Neutrophil (primary cell): ENCODE results near the gene KCNF1.

Experiments
- H3K27ac ChIP-seq: fragments of 200-600 bp; sonication (generic); 2 replicates; pipeline ENCODE4 v1.5.1; 2016; ENCODE audit warnings: mild to moderate bottlenecking, moderate library complexity
- H3K27me3 ChIP-seq: fragments of 200-600 bp; sonication (generic); 2 replicates; pipeline ENCODE4 v1.6.0; 2016; ENCODE audit warnings: mild to moderate bottlenecking
- H3K36me3 ChIP-seq: fragments of 200-600 bp; sonication (generic); 2 replicates; pipeline ENCODE4 v1.5.1; 2017
- H3K4me1 ChIP-seq, 2 experiments: fragments of 200-600 bp in 1 of 2; sonication (generic) in 1 of 2; 1 replicate in 1 of 2; 2 replicates in 1 of 2; pipeline versions ENCODE4 v1.5.1 to v1.6.1; 2013 to 2016; ENCODE audit warnings: low read depth in 1 of 2, low read length in 1 of 2, mild to moderate bottlenecking in 1 of 2, moderate library complexity in 1 of 2; ENCODE audit not compliant: control insufficient read depth in 1 of 2, insufficient read depth in 1 of 2
- H3K4me3 ChIP-seq, 2 experiments: fragments of 200-600 bp in 1 of 2; sonication (generic) in 1 of 2; 1 replicate in 1 of 2; 2 replicates in 1 of 2; pipeline ENCODE4 v1.5.1; 2013 to 2016; ENCODE audit warnings: low read depth in 1 of 2, low read length in 1 of 2, mild to moderate bottlenecking in 1 of 2, moderate library complexity in 1 of 2
- H3K9me3 ChIP-seq: fragments of 200-600 bp; sonication (generic); 2 replicates; pipeline ENCODE4 v1.5.1; 2016
- TF ChIP-seq, protein P1 (sequence below): fragments of 200-600 bp; sonication (generic); IDR thresholded peaks from 2 replicates; pipeline ENCODE4 v1.5.1; 2016; ENCODE audit warnings: antibody characterized with exemption

Gene KCNF1

DNA sequence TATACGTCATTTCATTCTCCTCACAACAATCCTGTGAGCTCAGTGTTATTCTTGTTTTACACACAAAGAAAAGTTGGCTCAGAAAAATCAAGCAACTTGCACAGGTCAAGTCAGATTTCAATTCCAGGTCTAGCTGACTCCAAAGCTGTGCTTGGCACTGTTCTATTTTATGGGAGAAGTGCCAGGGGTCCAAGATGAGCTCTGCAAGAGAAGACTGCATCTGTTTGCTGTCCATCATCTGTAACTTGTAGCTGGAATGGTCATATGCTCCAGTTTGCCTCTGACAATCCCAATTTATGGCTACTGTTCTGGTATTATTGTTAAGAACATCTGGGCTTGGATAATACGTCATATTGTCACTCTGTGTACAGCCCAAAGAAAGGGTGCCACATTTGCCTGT, 28.9 kb downstream of the KCNF1 start:
- Histone ChIP-seq H3K4me3 (no peak overlapping the region), H3K27ac (no peak overlapping the region), H3K27me3 (no peaks in the 10 kb centered on the region), H3K9me3 (no peaks in the 10 kb centered on the region), H3K4me1 (no peaks in the 10 kb centered on the region), H3K36me3 (no peaks in the 10 kb centered on the region)
- TF ChIP-seq, protein P1, sequence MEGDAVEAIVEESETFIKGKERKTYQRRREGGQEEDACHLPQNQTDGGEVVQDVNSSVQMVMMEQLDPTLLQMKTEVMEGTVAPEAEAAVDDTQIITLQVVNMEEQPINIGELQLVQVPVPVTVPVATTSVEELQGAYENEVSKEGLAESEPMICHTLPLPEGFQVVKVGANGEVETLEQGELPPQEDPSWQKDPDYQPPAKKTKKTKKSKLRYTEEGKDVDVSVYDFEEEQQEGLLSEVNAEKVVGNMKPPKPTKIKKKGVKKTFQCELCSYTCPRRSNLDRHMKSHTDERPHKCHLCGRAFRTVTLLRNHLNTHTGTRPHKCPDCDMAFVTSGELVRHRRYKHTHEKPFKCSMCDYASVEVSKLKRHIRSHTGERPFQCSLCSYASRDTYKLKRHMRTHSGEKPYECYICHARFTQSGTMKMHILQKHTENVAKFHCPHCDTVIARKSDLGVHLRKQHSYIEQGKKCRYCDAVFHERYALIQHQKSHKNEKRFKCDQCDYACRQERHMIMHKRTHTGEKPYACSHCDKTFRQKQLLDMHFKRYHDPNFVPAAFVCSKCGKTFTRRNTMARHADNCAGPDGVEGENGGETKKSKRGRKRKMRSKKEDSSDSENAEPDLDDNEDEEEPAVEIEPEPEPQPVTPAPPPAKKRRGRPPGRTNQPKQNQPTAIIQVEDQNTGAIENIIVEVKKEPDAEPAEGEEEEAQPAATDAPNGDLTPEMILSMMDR, result no peak

DNA sequence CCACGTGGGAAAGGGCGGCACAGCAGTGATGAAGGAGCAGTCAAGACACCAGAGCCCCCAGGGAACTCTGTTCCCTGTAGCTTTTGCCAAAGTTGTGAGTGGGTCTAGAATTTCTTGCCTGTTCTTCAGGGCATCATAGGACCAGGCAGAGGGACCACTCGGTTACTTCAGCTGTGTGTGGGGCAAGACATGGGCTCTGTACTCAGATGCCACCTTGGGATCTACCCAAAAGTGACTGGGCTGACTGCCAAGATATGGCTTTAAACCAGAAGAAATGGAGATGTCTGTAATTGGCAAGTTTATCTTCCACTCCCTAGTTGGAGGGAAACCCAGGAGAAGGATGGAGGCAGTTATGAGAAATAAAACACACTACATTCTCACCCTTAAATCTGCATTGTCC, 29.6 kb downstream of the KCNF1 start:
- Histone ChIP-seq H3K27me3 (peaks cover 4% of the 10 kb centered on the region), H3K36me3 (no peaks in the 10 kb centered on the region), H3K27ac (no peak overlapping the region), H3K4me1 (no peaks in the 10 kb centered on the region), H3K4me3 (no peak overlapping the region), H3K9me3 (no peaks in the 10 kb centered on the region)
- TF ChIP-seq, protein P1, result no peak

DNA sequence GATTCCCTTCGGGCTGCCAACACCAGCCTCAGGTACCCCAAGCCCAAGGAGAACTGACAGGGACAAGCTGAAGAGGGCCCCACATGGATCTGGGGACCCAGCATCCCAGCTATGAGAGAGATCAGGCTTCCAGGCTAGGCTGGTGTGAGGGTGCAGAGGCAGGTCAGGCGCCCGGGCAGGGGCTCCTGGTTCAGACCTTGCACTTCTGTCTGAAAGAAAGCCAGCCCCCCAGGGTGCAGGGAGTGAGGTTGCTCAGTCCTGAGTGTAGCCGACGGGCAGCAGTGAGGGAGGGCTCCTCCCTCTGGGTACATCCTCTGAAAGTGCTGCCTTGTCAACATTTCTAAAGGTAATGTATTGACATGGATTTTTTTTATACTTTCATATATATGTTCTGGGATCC, 33.1 kb downstream of the KCNF1 start:
- Histone ChIP-seq H3K4me3 (no peak overlapping the region), H3K27me3 (peaks cover 12% of the 10 kb centered on the region), H3K36me3 (no peaks in the 10 kb centered on the region), H3K9me3 (no peaks in the 10 kb centered on the region), H3K27ac (no peak overlapping the region), H3K4me1 (no peaks in the 10 kb centered on the region)
- TF ChIP-seq, protein P1, result no peak

DNA sequence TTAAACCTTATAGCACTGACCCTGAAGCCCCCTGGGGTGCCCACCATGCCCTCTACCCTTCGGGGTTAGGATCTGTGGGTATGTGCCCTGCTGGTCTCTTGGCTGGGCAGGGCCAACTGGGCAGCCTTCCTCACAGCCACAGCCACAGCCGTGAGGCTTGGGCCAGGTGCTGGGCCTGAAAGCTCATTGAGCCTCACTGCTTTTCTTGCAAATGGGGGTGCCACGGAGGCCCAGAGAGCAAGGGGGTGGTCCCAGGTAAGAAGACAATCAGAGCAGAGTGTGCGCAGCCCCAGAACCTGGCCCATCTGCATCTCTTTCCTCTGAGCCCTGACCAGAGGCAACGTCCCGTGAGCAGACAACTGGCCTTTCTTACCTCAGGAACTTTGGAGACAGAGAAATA, 34.7 kb downstream of the KCNF1 start:
- TF ChIP-seq, protein P1, result no peak
- H3K27me3 ChIP-seq, result peaks cover 12% of the 10 kb centered on the region
- H3K9me3 ChIP-seq, result no peaks in the 10 kb centered on the region
- no peak overlapping the region for H3K27ac ChIP-seq
- H3K4me3 ChIP-seq, result no peak overlapping the region
- no peaks in the 10 kb centered on the region for H3K4me1 ChIP-seq
- no peaks in the 10 kb centered on the region for H3K36me3 ChIP-seq

DNA sequence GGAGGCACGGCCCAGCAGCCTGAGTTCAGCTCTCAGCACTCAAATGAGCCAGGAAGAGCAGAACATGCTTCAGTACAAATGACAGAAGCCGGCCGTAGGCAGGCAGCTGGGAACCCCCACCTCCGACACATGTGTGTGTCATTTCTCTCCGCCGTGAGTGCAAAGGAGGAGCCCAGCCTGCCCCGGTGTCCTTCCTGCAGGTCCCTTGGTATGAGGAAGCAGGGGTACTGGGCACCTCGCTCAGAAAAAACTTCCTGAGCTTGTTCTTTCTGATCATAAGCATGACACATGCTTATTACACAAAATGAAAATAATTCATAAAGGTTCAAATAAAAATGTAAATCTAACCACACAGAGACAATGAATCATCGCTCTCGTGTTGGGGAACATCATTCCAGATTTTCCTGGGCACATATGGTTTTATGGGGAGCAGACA, 35.3 kb downstream of the KCNF1 start:
- no peaks in the 10 kb centered on the region for H3K36me3 ChIP-seq
- TF ChIP-seq, protein P1, result no peak
- no peaks in the 10 kb centered on the region for H3K9me3 ChIP-seq
- no peaks in the 10 kb centered on the region for H3K4me1 ChIP-seq
- H3K27me3 ChIP-seq, result peaks cover 12% of the 10 kb centered on the region
- H3K4me3 ChIP-seq, result no peak overlapping the region
- H3K27ac ChIP-seq, result no peak overlapping the region
